Measurements from ENCODE around the gene LECT2.

DNA sequence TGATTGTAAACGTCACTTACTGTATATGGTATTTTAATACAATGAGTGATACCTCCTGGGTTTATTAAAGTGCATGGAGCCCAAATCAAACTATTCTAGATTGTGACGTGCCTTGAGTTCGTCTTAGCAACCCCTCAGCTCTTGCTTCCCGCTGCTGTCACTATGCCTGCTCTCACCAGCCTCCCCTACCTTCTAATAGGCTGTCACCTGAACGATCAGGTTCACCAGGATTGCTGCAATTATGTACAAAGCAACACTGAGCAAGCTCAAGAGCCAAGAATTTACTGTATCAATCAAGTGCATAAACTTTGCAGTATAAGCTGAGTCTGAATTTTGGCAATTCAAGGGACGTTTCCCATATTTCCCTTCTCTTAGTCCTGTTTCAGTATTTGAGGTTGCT, 3.0 kb downstream of the LECT2 start:
- TF ChIP-seq, protein P1, sequence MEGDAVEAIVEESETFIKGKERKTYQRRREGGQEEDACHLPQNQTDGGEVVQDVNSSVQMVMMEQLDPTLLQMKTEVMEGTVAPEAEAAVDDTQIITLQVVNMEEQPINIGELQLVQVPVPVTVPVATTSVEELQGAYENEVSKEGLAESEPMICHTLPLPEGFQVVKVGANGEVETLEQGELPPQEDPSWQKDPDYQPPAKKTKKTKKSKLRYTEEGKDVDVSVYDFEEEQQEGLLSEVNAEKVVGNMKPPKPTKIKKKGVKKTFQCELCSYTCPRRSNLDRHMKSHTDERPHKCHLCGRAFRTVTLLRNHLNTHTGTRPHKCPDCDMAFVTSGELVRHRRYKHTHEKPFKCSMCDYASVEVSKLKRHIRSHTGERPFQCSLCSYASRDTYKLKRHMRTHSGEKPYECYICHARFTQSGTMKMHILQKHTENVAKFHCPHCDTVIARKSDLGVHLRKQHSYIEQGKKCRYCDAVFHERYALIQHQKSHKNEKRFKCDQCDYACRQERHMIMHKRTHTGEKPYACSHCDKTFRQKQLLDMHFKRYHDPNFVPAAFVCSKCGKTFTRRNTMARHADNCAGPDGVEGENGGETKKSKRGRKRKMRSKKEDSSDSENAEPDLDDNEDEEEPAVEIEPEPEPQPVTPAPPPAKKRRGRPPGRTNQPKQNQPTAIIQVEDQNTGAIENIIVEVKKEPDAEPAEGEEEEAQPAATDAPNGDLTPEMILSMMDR (IDR thresholded peaks at IDR 0.05): no peak
- no peak for TF ChIP-seq ZFX (IDR thresholded peaks at IDR 0.05; ENCODE audit: borderline replicate concordance)

All from 22Rv1 (cell line).